ENCODE measurements around the gene CCNE1.

DNA sequence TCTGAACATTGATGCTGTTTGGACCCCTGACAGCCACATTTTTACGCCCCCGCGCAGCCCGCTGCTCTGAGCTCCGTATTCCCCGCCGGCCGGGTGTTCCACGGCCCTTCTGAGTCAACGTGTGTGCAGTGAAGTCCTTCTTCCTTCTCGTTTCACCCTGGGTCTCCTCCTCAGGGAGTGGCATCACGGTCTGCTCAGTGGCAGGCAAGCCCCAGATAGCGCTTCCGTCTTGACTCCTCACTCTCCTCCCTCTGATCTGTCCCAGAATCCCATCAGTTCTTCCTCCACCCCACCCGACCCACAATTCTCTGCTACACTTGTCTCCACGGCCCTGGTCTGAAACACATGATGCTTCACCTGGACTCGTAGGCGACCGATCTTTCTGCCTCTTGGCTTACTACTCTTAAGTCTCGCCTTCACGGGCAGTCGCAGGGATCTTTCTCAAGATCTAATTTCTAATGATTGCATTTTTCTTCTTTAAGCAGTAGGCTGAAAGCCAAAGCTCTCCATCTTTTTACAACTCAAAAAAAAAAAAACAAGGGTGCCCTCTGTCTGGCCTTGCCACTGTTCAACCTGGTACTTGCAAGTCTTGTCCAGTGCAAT, 33.9 kb downstream of the CCNE1 start:
- no peak for TF ChIP-seq FOXP2 (optimal IDR thresholded peaks at IDR 0.05; ENCODE audit: control extremely low read depth, extremely low read length, insufficient read depth)
- no peak for TF ChIP-seq POLR2AphosphoS5 (IDR thresholded peaks at IDR 0.05; ENCODE audit: borderline replicate concordance, low read depth, low read length)

Measured in SK-N-MC (cell line).